H9 (cell line): ENCODE measurements around the gene USP13. TPM values are rescaled to one million over a fixed set of nuclear protein-coding genes. Genes with fewer than 3 reads are reported as not detected.

Experiments used
- DNase-seq: peaks from one replicate; pipeline ENCODE4 v3.0.0-alpha.2; 2017
- H2AFZ ChIP-seq: one replicate; pipeline ENCODE4 v1.6.1; 2013; ENCODE audit warnings: mild to moderate bottlenecking, low read length, control low read depth, moderate library complexity
- H2AK5ac ChIP-seq: 2 replicates; pipeline ENCODE4 v1.6.1; 2013; ENCODE audit warnings: low read length, control low read depth, mixed read lengths; ENCODE audit not compliant: insufficient read length
- H2BK120ac ChIP-seq: one replicate; pipeline ENCODE4 v1.6.1; 2013; ENCODE audit warnings: low read depth, mild to moderate bottlenecking, low read length, control low read depth, inconsistent platforms; ENCODE audit not compliant: poor library complexity, severe bottlenecking
- H2BK12ac ChIP-seq: 2 replicates; pipeline ENCODE4 v1.6.1; 2013; ENCODE audit warnings: low read length, control low read depth, mixed read lengths, low read depth; ENCODE audit not compliant: insufficient read length
- H2BK15ac ChIP-seq: 2 replicates; pipeline ENCODE4 v1.6.1; 2013; ENCODE audit warnings: low read depth, low read length, control low read depth
- H2BK20ac ChIP-seq: one replicate; pipeline ENCODE4 v1.6.1; 2013; ENCODE audit warnings: low read depth, mild to moderate bottlenecking, low read length, control low read depth, inconsistent platforms; ENCODE audit not compliant: poor library complexity, severe bottlenecking
- H2BK5ac ChIP-seq: 2 replicates; pipeline ENCODE4 v1.6.1; 2013; ENCODE audit warnings: low read length, control low read depth, mixed read lengths; ENCODE audit not compliant: insufficient read length
- H3K14ac ChIP-seq: 2 replicates; pipeline ENCODE4 v1.6.1; 2013; ENCODE audit warnings: low read length, control low read depth; ENCODE audit not compliant: insufficient read depth
- H3K18ac ChIP-seq: 2 replicates; pipeline ENCODE4 v1.6.1; 2013; ENCODE audit warnings: low read depth, mild to moderate bottlenecking, mixed read lengths, low read length, control low read depth; ENCODE audit not compliant: insufficient read length
- H3K23ac ChIP-seq: 2 replicates; pipeline ENCODE4 v1.6.1; 2013; ENCODE audit warnings: low read length, control low read depth, mixed read lengths, low read depth; ENCODE audit not compliant: insufficient read length
- H3K23me2 ChIP-seq: 2 replicates; pipeline ENCODE4 v1.6.1; 2013; ENCODE audit warnings: low read depth, mild to moderate bottlenecking, mixed read lengths, low read length, control low read depth; ENCODE audit not compliant: insufficient read length, poor library complexity, severe bottlenecking
- H3K27ac ChIP-seq: 2 replicates; pipeline ENCODE4 v1.5.1; 2013; ENCODE audit warnings: low read length, control low read depth, mixed read lengths, low read depth; ENCODE audit not compliant: insufficient read length
- H3K27me3 ChIP-seq: 2 replicates; pipeline ENCODE4 v1.6.1; 2013; ENCODE audit warnings: low read length, control low read depth, inconsistent platforms; ENCODE audit not compliant: insufficient read depth
- H3K4ac ChIP-seq: 2 replicates; pipeline ENCODE4 v1.6.1; 2013; ENCODE audit warnings: low read depth, mild to moderate bottlenecking, control low read depth, inconsistent platforms, low read length, moderate library complexity
- H3K4me1 ChIP-seq: 2 replicates; pipeline ENCODE4 v1.6.1; 2013; ENCODE audit warnings: low read length, control low read depth, inconsistent platforms; ENCODE audit not compliant: insufficient read depth
- H3K4me2 ChIP-seq: 2 replicates; pipeline ENCODE4 v1.6.1; 2013; ENCODE audit warnings: low read length, control low read depth, mixed read lengths; ENCODE audit not compliant: insufficient read length, insufficient read depth
- H3K56ac ChIP-seq: 2 replicates; pipeline ENCODE4 v1.6.1; 2013; ENCODE audit warnings: low read depth, mild to moderate bottlenecking, mixed read lengths, low read length, control low read depth; ENCODE audit not compliant: insufficient read length
- H3K79me1 ChIP-seq: 2 replicates; pipeline ENCODE4 v1.6.1; 2013; ENCODE audit warnings: low read depth, mild to moderate bottlenecking, moderate library complexity, low read length, control low read depth, inconsistent platforms; ENCODE audit not compliant: insufficient read depth, poor library complexity, severe bottlenecking
- H3K79me2 ChIP-seq: 2 replicates; pipeline ENCODE4 v1.6.1; 2013; ENCODE audit warnings: low read length, control low read depth, inconsistent platforms; ENCODE audit not compliant: insufficient read depth
- H3K9ac ChIP-seq: 2 replicates; pipeline ENCODE4 v1.6.1; 2013; ENCODE audit warnings: low read length, control low read depth, mixed read lengths; ENCODE audit not compliant: insufficient read length; ENCODE audit errors: extremely low read depth
- H3K9me3 ChIP-seq: one replicate; pipeline ENCODE4 v1.6.1; 2013; ENCODE audit warnings: low read depth, low read length, inconsistent platforms; ENCODE audit not compliant: control insufficient read depth
- H3T11ph ChIP-seq: one replicate; pipeline ENCODE4 v1.6.1; 2013; ENCODE audit warnings: mild to moderate bottlenecking, low read length, control low read depth, inconsistent platforms
- H4K20me1 ChIP-seq: one replicate; pipeline ENCODE4 v1.6.1; 2013; ENCODE audit not compliant: control insufficient read depth, insufficient read length, insufficient read depth
- H4K5ac ChIP-seq: 2 replicates; pipeline ENCODE4 v1.6.1; 2013; ENCODE audit warnings: low read depth, mild to moderate bottlenecking, mixed read lengths, low read length, control low read depth; ENCODE audit not compliant: insufficient read length
- H4K8ac ChIP-seq: replicated peaks from 2 replicates; pipeline ENCODE4 v1.6.1; 2013; ENCODE audit warnings: low read length, control low read depth, mixed read lengths, low read depth; ENCODE audit not compliant: insufficient read length
- H4K91ac ChIP-seq: 2 replicates; pipeline ENCODE4 v1.6.1; 2013; ENCODE audit warnings: low read depth, mild to moderate bottlenecking, moderate library complexity, mixed read lengths, low read length, control low read depth; ENCODE audit not compliant: insufficient read length
- H3K27ac Mint-ChIP-seq, 3 experiments: 2 replicates in 2 of 3; 3 replicates in 1 of 3; pipeline ENCODE4 v1.8.0; 2020 to 2021; ENCODE audit warnings: mixed read lengths in 3 of 3, mild to moderate bottlenecking in 1 of 3, moderate library complexity in 1 of 3
- H3K27me3 Mint-ChIP-seq: 2 replicates; pipeline ENCODE4 v1.8.0; 2021; ENCODE audit warnings: low read depth, mild to moderate bottlenecking, moderate library complexity, mixed read lengths
- H3K36me3 Mint-ChIP-seq, 3 experiments: 2 replicates in 2 of 3; 3 replicates in 1 of 3; pipeline ENCODE4 v1.8.0; 2020 to 2021; ENCODE audit warnings: low read depth in 3 of 3, mixed read lengths in 3 of 3; ENCODE audit not compliant: insufficient read depth in 1 of 3
- H3K4me1 Mint-ChIP-seq, 2 experiments: 2 replicates each; pipeline ENCODE4 v1.8.0; 2020; ENCODE audit warnings: mixed read lengths in 2 of 2
- H3K4me3 Mint-ChIP-seq, 2 experiments: 2 replicates in 1 of 2; 3 replicates in 1 of 2; pipeline ENCODE4 v1.8.0; 2020 to 2021; ENCODE audit warnings: mild to moderate bottlenecking in 2 of 2, mixed read lengths in 2 of 2, moderate library complexity in 1 of 2
- H3K9me3 Mint-ChIP-seq, 2 experiments: 2 replicates in 1 of 2; 3 replicates in 1 of 2; pipeline ENCODE4 v1.8.0; 2020; ENCODE audit warnings: mild to moderate bottlenecking in 2 of 2, mixed read lengths in 2 of 2, moderate library complexity in 1 of 2
- WGBS: extraction: QIAGEN DNeasy Blood & Tissue Kit; methylation state at CpG from one replicate; pipeline ENCODE4 v1.1.7; 2013; ENCODE audit warnings: missing lambda C conversion rate, low lambda C conversion rate, mixed read lengths; ENCODE audit not compliant: insufficient read length; ENCODE audit errors: extremely low coverage; 5-methylcytosine and 5-hydroxymethylcytosine counted together
- total RNA-seq: library from RNA; stranded (reverse); gene quantifications from 2 replicates; pipeline ENCODE4 v1.2.1, GENCODE V29; 2021
- TF ChIP-seq, protein P1 (sequence below): fragments of 200-600 bp; sonication (generic); conservative IDR thresholded peaks from 3 replicates; pipeline ENCODE4 v1.8.0; 2021; ENCODE audit warnings: antibody characterized with exemption, mild to moderate bottlenecking

The USP13 gene
- total RNA-seq, 1 experiment from 2014 or later, result 26.7 TPM

DNA sequence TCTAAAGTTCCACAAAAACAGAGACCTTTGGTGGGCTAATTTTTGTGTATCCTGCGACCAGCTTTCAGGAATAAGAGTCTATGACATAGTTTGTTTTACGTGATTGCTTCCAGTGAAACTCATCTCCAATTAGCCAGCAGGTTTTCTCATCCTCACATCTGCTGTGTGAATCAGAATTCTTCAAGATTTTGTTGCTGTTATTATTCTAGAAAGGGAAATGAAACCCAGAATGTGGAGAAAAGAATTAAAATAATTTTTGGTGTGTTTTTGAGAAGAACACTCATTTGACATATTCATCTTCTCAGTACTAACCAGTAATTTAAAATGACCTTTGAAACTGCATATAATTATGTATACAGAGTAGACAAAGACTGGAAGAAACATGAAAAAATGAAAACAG is 175.9 kb downstream of the USP13 start:
- Histone ChIP-seq H2AFZ (no peak overlapping the region), H2BK12ac (no peak overlapping the region), H3K9ac (no peak overlapping the region), H3K27ac (no peak overlapping the region), H4K8ac (no peak overlapping the region), H3K79me2 (no peaks in the 10 kb centered on the region), H3K23me2 (no peaks in the 10 kb centered on the region), H3K56ac (no peak overlapping the region), H3K23ac (no peak overlapping the region), H3K4me2 (no peak overlapping the region), H2BK15ac (no peak overlapping the region), H3K18ac (no peak overlapping the region), H3K79me1 (no peaks in the 10 kb centered on the region), H2BK5ac (no peak overlapping the region), H3T11ph (no peak overlapping the region), H3K27me3 (no peaks in the 10 kb centered on the region), H3K9me3 (no peaks in the 10 kb centered on the region), H4K20me1 (no peaks in the 10 kb centered on the region), H3K14ac (no peak overlapping the region), H2BK20ac (no peak overlapping the region), H3K4ac (no peak overlapping the region), H4K91ac (no peak overlapping the region), H2BK120ac (no peak overlapping the region), H3K4me1 (peaks cover 10% of the 10 kb centered on the region; the same call in 1 of the 2 replicates), H2AK5ac (no peak overlapping the region), H4K5ac (no peak overlapping the region)
- Mint-ChIP-seq H3K27me3 (no peaks in the 10 kb centered on the region), H3K4me3 (no peak overlapping the region), H3K27ac (no peak overlapping the region; a peak in 1 of 7 replicates), H3K9me3 (no peaks in the 10 kb centered on the region), H3K4me1 (peaks cover 26% of the 10 kb centered on the region in 2 experiments), H3K36me3 (no peaks in the 10 kb centered on the region)
- no peak for DNase-seq
- TF ChIP-seq, protein P1, sequence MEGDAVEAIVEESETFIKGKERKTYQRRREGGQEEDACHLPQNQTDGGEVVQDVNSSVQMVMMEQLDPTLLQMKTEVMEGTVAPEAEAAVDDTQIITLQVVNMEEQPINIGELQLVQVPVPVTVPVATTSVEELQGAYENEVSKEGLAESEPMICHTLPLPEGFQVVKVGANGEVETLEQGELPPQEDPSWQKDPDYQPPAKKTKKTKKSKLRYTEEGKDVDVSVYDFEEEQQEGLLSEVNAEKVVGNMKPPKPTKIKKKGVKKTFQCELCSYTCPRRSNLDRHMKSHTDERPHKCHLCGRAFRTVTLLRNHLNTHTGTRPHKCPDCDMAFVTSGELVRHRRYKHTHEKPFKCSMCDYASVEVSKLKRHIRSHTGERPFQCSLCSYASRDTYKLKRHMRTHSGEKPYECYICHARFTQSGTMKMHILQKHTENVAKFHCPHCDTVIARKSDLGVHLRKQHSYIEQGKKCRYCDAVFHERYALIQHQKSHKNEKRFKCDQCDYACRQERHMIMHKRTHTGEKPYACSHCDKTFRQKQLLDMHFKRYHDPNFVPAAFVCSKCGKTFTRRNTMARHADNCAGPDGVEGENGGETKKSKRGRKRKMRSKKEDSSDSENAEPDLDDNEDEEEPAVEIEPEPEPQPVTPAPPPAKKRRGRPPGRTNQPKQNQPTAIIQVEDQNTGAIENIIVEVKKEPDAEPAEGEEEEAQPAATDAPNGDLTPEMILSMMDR, result no peak
- no CpG with 5 or more reads among the region's 2 CpGs for WGBS
